Measurements from ENCODE around the gene TRMT2A. TPM values are rescaled to one million over a fixed set of nuclear protein-coding genes. Genes with fewer than 3 reads are reported as not detected.
A peak's percentile ranks its signal among the peaks of the same experiment; 100 is the strongest.
"Not testable (repeated sequence)": the region's sequence is repeated elsewhere in the genome, so short reads cannot be mapped to it uniquely, and the experiment has no call there.

TRMT2A gene
- 37.9 and 40.7 TPM in 2 replicates for total RNA-seq

- peaks cover 37% of the 10 kb centered on the region for H3K36me3 ChIP-seq (ENCODE audit: control insufficient read depth, insufficient read depth, low read length)
- peak within 1 kb of the TSS; percentile 97 for H3K4me3 ChIP-seq (ENCODE audit: low read depth, low read length)
- TF ChIP-seq CTCF (IDR thresholded peaks at IDR 0.05; ENCODE audit: insufficient read depth, low read length, severe bottlenecking) = peak; percentile 21
- DNase-seq (ENCODE audit: low read depth) = peak; percentile 87
- H3K27me3 ChIP-seq (ENCODE audit: control insufficient read depth, insufficient read depth, low read length) = no peaks in the 10 kb centered on the region
- no peak for FAIRE-seq
Observed at GRCh38 chr22:20116951-20117632, at the start of gene TRMT2A. Gene TRMT2A, minus strand, starts transcription at chr22:20117226. Its CDS starts 320 bp downstream, at chr22:20116906.

GRCh38 chr22:20166703-20167102, 49.7 kb upstream of the TRMT2A start:
- no peak overlapping the region for H3K4me3 ChIP-seq (ENCODE audit: low read depth, low read length)
- FAIRE-seq (no peak), DNase-seq (ENCODE audit: low read depth) (no peak)
- TF ChIP-seq CTCF (IDR thresholded peaks at IDR 0.05; ENCODE audit: insufficient read depth, low read length, severe bottlenecking) = no peak
- H3K27me3 ChIP-seq (ENCODE audit: control insufficient read depth, insufficient read depth, low read length) = no peaks in the 10 kb centered on the region
- no peaks in the 10 kb centered on the region for H3K36me3 ChIP-seq (ENCODE audit: control insufficient read depth, insufficient read depth, low read length)

- TF ChIP-seq CTCF (IDR thresholded peaks at IDR 0.05; ENCODE audit: insufficient read depth, low read length, severe bottlenecking) = no peak
- DNase-seq (ENCODE audit: low read depth) (no peak), FAIRE-seq (no peak)
- Histone ChIP-seq H3K36me3 (ENCODE audit: control insufficient read depth, insufficient read depth, low read length) (no peaks in the 10 kb centered on the region), H3K4me3 (ENCODE audit: low read depth, low read length) (no peak overlapping the region), H3K27me3 (ENCODE audit: control insufficient read depth, insufficient read depth, low read length) (no peaks in the 10 kb centered on the region)
Observed at GRCh38 chr22:20165913-20166312, 48.9 kb upstream of the TRMT2A start.

GRCh38 chr22:20165421-20165820, 48.4 kb upstream of the TRMT2A start:
- Histone ChIP-seq H3K36me3 (ENCODE audit: control insufficient read depth, insufficient read depth, low read length) (no peaks in the 10 kb centered on the region), H3K4me3 (ENCODE audit: low read depth, low read length) (no peak overlapping the region), H3K27me3 (ENCODE audit: control insufficient read depth, insufficient read depth, low read length) (no peaks in the 10 kb centered on the region)
- TF ChIP-seq CTCF (IDR thresholded peaks at IDR 0.05; ENCODE audit: insufficient read depth, low read length, severe bottlenecking) = no peak
- DNase-seq (ENCODE audit: low read depth) (no peak), FAIRE-seq (no peak)

- DNase-seq (ENCODE audit: low read depth) (no peak), FAIRE-seq (peak; percentile 93)
- no peak overlapping the region for H3K4me3 ChIP-seq (ENCODE audit: low read depth, low read length)
- no peak for TF ChIP-seq CTCF (IDR thresholded peaks at IDR 0.05; ENCODE audit: insufficient read depth, low read length, severe bottlenecking)
- H3K36me3 ChIP-seq (ENCODE audit: control insufficient read depth, insufficient read depth, low read length) = no peaks in the 10 kb centered on the region
- no peaks in the 10 kb centered on the region for H3K27me3 ChIP-seq (ENCODE audit: control insufficient read depth, insufficient read depth, low read length)
Observed at GRCh38 chr22:20164863-20165262, 47.8 kb upstream of the TRMT2A start.

- Histone ChIP-seq H3K4me3 (ENCODE audit: low read depth, low read length) (no peak overlapping the region), H3K36me3 (ENCODE audit: control insufficient read depth, insufficient read depth, low read length) (no peaks in the 10 kb centered on the region), H3K27me3 (ENCODE audit: control insufficient read depth, insufficient read depth, low read length) (no peaks in the 10 kb centered on the region)
- FAIRE-seq = no peak
- no peak for TF ChIP-seq CTCF (IDR thresholded peaks at IDR 0.05; ENCODE audit: insufficient read depth, low read length, severe bottlenecking)
- DNase-seq (ENCODE audit: low read depth) = no peak
Observed at GRCh38 chr22:20160041-20160440, 43.0 kb upstream of the TRMT2A start.

GRCh38 chr22:20159531-20159930, 42.5 kb upstream of the TRMT2A start:
- DNase-seq (ENCODE audit: low read depth); H3K27me3 ChIP-seq (ENCODE audit: control insufficient read depth, insufficient read depth, low read length); FAIRE-seq; H3K36me3 ChIP-seq (ENCODE audit: control insufficient read depth, insufficient read depth, low read length); H3K4me3 ChIP-seq (ENCODE audit: low read depth, low read length): not testable (repeated sequence)
